Epithelial cell of proximal tubule (primary cell): ENCODE results near the gene MFN1. TPM values are rescaled to one million over a fixed set of nuclear protein-coding genes. Genes with fewer than 3 reads are reported as not detected.

ENCODE experiments used
- DNase-seq: peaks from one replicate; pipeline ENCODE4 v3.0.0-alpha.2; 2011; ENCODE audit warnings: low read depth
- H3K4me3 ChIP-seq: 2 replicates; pipeline ENCODE4 v1.5.1; 2011; ENCODE audit warnings: low read depth, mild to moderate bottlenecking, low read length
- total RNA-seq: library from RNA; depleted of rRNA; stranded (reverse); fragments of >200 nt; gene quantifications from 2 replicates; pipeline ENCODE4 v1.2.3, GENCODE V29; 2015
- TF ChIP-seq, protein P1 (sequence below): conservative IDR thresholded peaks from 2 replicates; pipeline ENCODE4 v1.5.1; 2012; ENCODE audit warnings: low read depth, mild to moderate bottlenecking, low read length

Gene MFN1
- total RNA-seq, 1 donor from 2014 or later = 25.8 TPM

DNA sequence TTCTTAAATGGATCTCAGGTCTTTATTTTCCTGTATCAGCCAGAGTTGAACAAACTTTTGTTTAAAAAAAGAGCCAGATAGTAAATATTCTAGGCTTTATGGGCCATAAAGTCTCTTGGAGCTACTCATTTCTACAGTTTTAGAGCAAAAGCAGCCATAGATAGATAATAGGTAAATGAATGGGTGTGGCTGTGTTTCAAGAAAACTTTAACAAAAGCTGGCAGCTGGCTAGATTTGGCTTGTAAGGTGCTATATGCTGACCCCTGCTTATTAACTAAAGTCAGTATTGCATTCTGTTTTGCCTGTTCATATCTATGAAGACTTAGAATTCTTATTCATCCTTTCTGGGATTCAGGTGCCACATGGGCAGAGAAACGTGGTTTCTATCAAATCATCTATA, 29.0 kb downstream of the MFN1 start:
- TF ChIP-seq, protein P1, sequence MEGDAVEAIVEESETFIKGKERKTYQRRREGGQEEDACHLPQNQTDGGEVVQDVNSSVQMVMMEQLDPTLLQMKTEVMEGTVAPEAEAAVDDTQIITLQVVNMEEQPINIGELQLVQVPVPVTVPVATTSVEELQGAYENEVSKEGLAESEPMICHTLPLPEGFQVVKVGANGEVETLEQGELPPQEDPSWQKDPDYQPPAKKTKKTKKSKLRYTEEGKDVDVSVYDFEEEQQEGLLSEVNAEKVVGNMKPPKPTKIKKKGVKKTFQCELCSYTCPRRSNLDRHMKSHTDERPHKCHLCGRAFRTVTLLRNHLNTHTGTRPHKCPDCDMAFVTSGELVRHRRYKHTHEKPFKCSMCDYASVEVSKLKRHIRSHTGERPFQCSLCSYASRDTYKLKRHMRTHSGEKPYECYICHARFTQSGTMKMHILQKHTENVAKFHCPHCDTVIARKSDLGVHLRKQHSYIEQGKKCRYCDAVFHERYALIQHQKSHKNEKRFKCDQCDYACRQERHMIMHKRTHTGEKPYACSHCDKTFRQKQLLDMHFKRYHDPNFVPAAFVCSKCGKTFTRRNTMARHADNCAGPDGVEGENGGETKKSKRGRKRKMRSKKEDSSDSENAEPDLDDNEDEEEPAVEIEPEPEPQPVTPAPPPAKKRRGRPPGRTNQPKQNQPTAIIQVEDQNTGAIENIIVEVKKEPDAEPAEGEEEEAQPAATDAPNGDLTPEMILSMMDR = no peak
- DNase-seq = no peak
- H3K4me3 ChIP-seq = no peak overlapping the region

DNA sequence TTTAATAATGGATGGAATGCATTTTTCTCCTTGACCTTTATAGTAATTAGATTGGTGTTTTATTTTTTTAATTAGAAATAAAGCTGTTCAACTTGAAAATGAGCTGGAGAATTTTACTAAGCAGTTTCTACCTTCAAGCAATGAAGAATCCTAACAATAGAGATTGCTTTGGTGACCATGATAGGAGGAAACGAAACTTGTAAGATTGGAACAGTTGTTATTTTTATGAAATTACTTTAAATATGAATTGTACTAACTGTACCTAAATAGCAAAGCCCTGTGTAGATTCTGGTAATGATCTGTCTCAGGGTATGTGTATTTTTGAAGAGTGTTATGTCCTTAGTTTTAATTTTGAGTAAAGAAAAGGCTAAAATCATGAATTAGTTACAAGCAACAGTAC, 44.4 kb downstream of the MFN1 start:
- DNase-seq = no peak
- TF ChIP-seq, protein P1 = no peak
- no peak overlapping the region for H3K4me3 ChIP-seq

DNA sequence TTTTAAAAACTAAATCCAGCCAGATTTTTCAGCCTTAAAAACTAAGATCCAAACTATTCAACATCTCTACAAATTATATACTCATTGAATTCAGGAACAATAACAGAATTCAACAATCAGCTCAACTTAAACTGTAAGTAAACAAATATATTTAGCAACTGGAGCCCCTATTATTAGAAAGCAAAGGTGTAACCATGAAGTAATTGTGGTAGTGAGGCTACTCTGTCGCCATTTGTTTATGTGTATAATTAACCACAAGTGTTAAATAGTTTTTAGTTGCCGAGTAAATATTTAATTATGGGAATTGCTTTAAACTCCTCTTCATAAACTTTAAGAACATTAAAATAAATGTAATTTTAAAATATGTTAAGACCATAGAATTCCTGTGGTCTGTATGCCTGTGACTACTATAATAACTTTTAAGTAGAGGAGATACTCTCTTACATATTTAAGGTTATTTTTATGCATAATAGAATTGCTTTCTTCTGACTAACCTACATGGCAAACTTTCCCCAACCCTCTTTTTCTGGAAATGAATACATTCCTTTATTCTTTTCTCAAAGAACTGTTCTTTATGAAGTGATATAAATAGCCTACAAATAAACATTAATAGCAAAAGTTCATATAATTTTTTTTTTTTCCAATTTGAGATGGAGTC, 51.2 kb downstream of the MFN1 start:
- no peak for DNase-seq
- TF ChIP-seq, protein P1 = no peak
- H3K4me3 ChIP-seq = no peak overlapping the region

DNA sequence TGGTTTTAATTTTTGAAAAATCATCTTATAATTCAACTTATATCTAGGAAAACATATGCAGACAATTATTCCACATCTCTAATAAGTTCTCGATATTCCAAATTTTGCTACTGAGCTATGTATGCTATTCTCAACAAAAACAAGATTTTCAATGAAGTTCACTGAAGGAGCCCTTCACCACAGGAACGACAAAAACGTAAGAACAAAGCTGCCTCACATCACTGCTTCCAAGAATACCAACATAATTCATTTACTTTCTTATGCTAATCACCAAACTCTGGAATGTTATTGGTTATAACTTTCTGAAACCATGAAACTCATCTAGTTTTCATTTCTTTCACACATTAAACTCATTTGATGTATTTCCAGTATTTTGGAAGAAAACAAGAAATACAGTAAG, 54.1 kb downstream of the MFN1 start:
- no peak overlapping the region for H3K4me3 ChIP-seq
- no peak for DNase-seq
- TF ChIP-seq, protein P1 = no peak

DNA sequence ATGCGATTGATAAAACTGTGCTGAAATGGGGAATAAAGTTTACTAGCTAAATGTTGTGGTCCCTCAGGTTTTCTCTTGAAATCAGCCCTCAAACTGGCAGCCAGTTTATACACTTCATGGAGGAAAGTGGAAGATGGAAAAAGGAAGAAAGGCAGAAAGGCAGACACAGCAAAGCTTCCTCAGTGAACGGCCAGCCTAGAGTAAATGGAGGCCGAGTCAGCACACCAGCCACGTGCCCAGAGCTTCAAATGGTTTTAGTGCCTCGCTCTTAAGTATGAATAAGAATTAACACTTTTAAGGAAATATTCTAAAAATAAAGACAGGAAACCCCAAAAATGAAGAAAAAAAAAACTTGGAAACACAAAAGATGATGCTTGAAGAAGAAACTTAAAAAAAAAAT, 55.5 kb downstream of the MFN1 start:
- no peak for DNase-seq

DNA sequence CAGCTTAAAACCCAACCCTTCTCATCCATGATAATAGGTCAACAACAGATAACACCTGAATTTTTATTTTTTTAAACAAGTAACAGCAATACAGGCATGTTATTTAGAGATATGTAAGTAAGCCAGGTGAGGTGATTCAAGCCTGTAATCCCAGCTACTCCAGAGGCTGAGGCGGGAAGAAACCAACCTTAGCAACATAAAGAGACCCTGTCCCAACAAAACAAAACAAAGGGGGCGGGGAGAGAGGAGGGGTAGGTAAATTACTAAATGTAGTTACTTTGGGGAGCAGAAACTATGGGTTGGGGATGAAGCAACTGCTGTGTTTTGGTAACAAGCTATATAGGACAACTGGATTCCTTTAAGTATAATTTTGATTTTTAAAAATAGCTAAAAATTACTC, 56.8 kb downstream of the MFN1 start:
- TF ChIP-seq, protein P1 = no peak
- no peak for DNase-seq
- no peak overlapping the region for H3K4me3 ChIP-seq

More for the DNA sequence above, 55.5 kb downstream of the MFN1 start:
- no peak overlapping the region for H3K4me3 ChIP-seq
- TF ChIP-seq, protein P1 = no peak

DNA sequence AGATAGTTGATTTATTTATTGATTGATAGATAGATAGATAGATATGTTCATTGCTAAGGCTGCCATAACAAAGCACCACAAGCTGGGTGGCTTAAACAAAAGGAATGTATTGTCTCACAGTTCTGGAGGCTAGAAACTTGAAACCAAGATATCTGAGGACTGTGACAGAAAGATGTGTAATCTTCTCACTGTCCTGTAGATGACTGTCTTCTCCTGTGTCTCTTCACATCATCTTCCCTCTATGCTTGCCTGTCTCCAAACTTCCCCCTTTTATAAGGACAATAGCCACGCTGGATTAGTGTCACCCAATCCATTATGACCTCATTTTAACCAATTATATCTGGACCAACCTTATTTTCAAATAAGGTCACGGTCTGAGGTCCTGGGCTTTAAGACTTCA, 62.8 kb downstream of the MFN1 start:
- TF ChIP-seq, protein P1 = no peak
- DNase-seq = no peak
- no peak overlapping the region for H3K4me3 ChIP-seq
